ENCODE data around the gene PNISR.

Gene PNISR

GRCh38 chr6:99458319-99458718 lies 33.2 kb upstream of the PNISR start:
- peak; percentile 47 for TF ChIP-seq CTCF (IDR thresholded peaks at IDR 0.05; ENCODE audit: low read depth, low read length, missing control alignments)
- in situ Hi-C loops (cut with HindIII; ENCODE audit: low pct_ligation_motif_present, low sequenced_read_pairs) = no loop called here
- no peaks in the 10 kb centered on the region for H3K27me3 ChIP-seq (replicated peaks)
- H3K27ac ChIP-seq = no peak overlapping the region
- DNase-seq = peak; percentile 36
- H3K36me3 ChIP-seq (replicated peaks) = peaks cover 4% of the 10 kb centered on the region
- H3K4me3 ChIP-seq (ENCODE audit: low read depth, low read length) = no peak overlapping the region

- in situ Hi-C loops (cut with HindIII; ENCODE audit: low pct_ligation_motif_present, low sequenced_read_pairs) = no loop called here
- Histone ChIP-seq H3K36me3 (replicated peaks) (peaks cover 2% of the 10 kb centered on the region), H3K27me3 (replicated peaks) (no peaks in the 10 kb centered on the region), H3K4me3 (ENCODE audit: low read depth, low read length) (no peak overlapping the region), H3K27ac (no peak overlapping the region)
- no peak for DNase-seq
- no peak for TF ChIP-seq CTCF (IDR thresholded peaks at IDR 0.05; ENCODE audit: low read depth, low read length, missing control alignments)
These were observed 21.0 kb upstream of the PNISR start for GRCh38 chr6:99446076-99446475.

GRCh38 chr6:99434702-99435530 lies 9.8 kb upstream of the PNISR start:
- Histone ChIP-seq H3K27me3 (replicated peaks) (no peaks in the 10 kb centered on the region), H3K36me3 (replicated peaks) (peaks cover 14% of the 10 kb centered on the region), H3K4me3 (ENCODE audit: low read depth, low read length) (no peak overlapping the region), H3K27ac (no peak overlapping the region)
- no peak for DNase-seq
- in situ Hi-C loops (cut with HindIII; ENCODE audit: low pct_ligation_motif_present, low sequenced_read_pairs) = no loop called here
- peak; percentile 27 for TF ChIP-seq CTCF (IDR thresholded peaks at IDR 0.05; ENCODE audit: low read depth, low read length, missing control alignments)

- Histone ChIP-seq H3K36me3 (replicated peaks) (peaks cover 14% of the 10 kb centered on the region), H3K27ac (no peak overlapping the region), H3K27me3 (replicated peaks) (no peaks in the 10 kb centered on the region), H3K4me3 (ENCODE audit: low read depth, low read length) (no peak overlapping the region)
- in situ Hi-C loops (cut with HindIII; ENCODE audit: low pct_ligation_motif_present, low sequenced_read_pairs) = no loop called here
- DNase-seq = no peak
- TF ChIP-seq CTCF (IDR thresholded peaks at IDR 0.05; ENCODE audit: low read depth, low read length, missing control alignments) = no peak
These were observed 7.8 kb upstream of the PNISR start for GRCh38 chr6:99432877-99433276.

GRCh38 chr6:99431901-99432300 lies 6.8 kb upstream of the PNISR start:
- no peak for DNase-seq
- H3K27me3 ChIP-seq (replicated peaks) = no peaks in the 10 kb centered on the region
- peaks cover 7% of the 10 kb centered on the region for H3K36me3 ChIP-seq (replicated peaks)
- H3K4me3 ChIP-seq (ENCODE audit: low read depth, low read length) = no peak overlapping the region
- TF ChIP-seq CTCF (IDR thresholded peaks at IDR 0.05; ENCODE audit: low read depth, low read length, missing control alignments) = no peak
- in situ Hi-C loops (cut with HindIII; ENCODE audit: low pct_ligation_motif_present, low sequenced_read_pairs) = no loop called here
- H3K27ac ChIP-seq = no peak overlapping the region

- no peaks in the 10 kb centered on the region for H3K27me3 ChIP-seq (replicated peaks)
- no peak overlapping the region for H3K4me3 ChIP-seq (ENCODE audit: low read depth, low read length)
- H3K27ac ChIP-seq = no peak overlapping the region
- no peak for DNase-seq
- H3K36me3 ChIP-seq (replicated peaks) = peaks cover 2% of the 10 kb centered on the region
- TF ChIP-seq CTCF (IDR thresholded peaks at IDR 0.05; ENCODE audit: low read depth, low read length, missing control alignments) = no peak
- in situ Hi-C loops (cut with HindIII; ENCODE audit: low pct_ligation_motif_present, low sequenced_read_pairs) = no loop called here
These were observed 2.9 kb upstream of the PNISR start for GRCh38 chr6:99427988-99428387.
